Fibroblast of lung (primary cell): ENCODE data around the gene TAOK2. TPM values are rescaled to one million over a fixed set of nuclear protein-coding genes. Genes with fewer than 3 reads are reported as not detected.
A peak's percentile ranks its signal among the peaks of the same experiment; 100 is the strongest.

Experiments
- DNase-seq, 2 donors: peaks; one replicate each; pipeline versions ENCODE4 v3.0.0 to v3.0.0-alpha.2; 2010; ENCODE audit warnings: low read depth in 2 of 2
- H2AFZ ChIP-seq: 2 replicates; pipeline ENCODE4 v1.5.1; 2012; ENCODE audit warnings: low read length, control low read depth, inconsistent platforms
- H3K27ac ChIP-seq: 2 replicates; pipeline ENCODE4 v1.5.1; 2011; ENCODE audit warnings: low read length, control low read depth; ENCODE audit not compliant: insufficient read depth
- H3K27me3 ChIP-seq: 2 replicates; pipeline ENCODE4 v1.5.1; 2011; ENCODE audit warnings: mild to moderate bottlenecking, low read length; ENCODE audit not compliant: control insufficient read depth, insufficient read depth
- H3K36me3 ChIP-seq: 2 replicates; pipeline ENCODE4 v1.5.1; 2011; ENCODE audit warnings: low read length; ENCODE audit not compliant: control insufficient read depth, insufficient read depth
- H3K4me1 ChIP-seq: 2 replicates; pipeline ENCODE4 v1.5.1; 2011; ENCODE audit warnings: low read length; ENCODE audit not compliant: control insufficient read depth, insufficient read depth; ENCODE audit errors: extremely low read depth
- H3K4me2 ChIP-seq: 2 replicates; pipeline ENCODE4 v1.5.1; 2011; ENCODE audit warnings: low read length, control low read depth; ENCODE audit not compliant: insufficient read depth; ENCODE audit errors: extremely low read depth
- H3K4me3 ChIP-seq, 4 experiments: fragments of 200-600 bp in 1 of 4; sonication (generic) in 1 of 4; replicated peaks in 1 of 4; 2 replicates each; pipeline ENCODE4 v1.5.1; 2011 to 2016; ENCODE audit warnings: low read length in 4 of 4, low read depth in 3 of 4, mild to moderate bottlenecking in 3 of 4, control low read depth in 2 of 4, inconsistent platforms in 1 of 4, mixed read lengths in 1 of 4; ENCODE audit not compliant: insufficient read depth in 1 of 4; ENCODE audit errors: control extremely low read depth in 1 of 4
- H3K79me2 ChIP-seq: 2 replicates; pipeline ENCODE4 v1.5.1; 2012; ENCODE audit warnings: mild to moderate bottlenecking, low read length, inconsistent platforms; ENCODE audit not compliant: control insufficient read depth, insufficient read depth
- H3K9ac ChIP-seq: 2 replicates; pipeline ENCODE4 v1.5.1; 2011; ENCODE audit warnings: mild to moderate bottlenecking, low read length, control low read depth; ENCODE audit not compliant: insufficient read depth
- H3K9me3 ChIP-seq: 2 replicates; pipeline ENCODE4 v1.5.1; 2012; ENCODE audit warnings: low read depth, low read length; ENCODE audit not compliant: control insufficient read depth, insufficient read depth
- H4K20me1 ChIP-seq: 2 replicates; pipeline ENCODE4 v1.5.1; 2011; ENCODE audit warnings: low read length; ENCODE audit not compliant: control insufficient read depth, insufficient read depth; ENCODE audit errors: extremely low read depth
- EZH2 ChIP-seq: IDR thresholded peaks from 2 replicates; pipeline ENCODE4 v1.5.1; 2012; ENCODE audit warnings: low read length, control low read depth, mild to moderate bottlenecking; ENCODE audit errors: missing control alignments
- polyA plus RNA-seq, 2 donors: library from polyadenylated mRNA; depleted of rRNA in 1 of 2; stranded (reverse) in 1 of 2; unstranded in 1 of 2; fragments of >200 nt; gene quantifications; 2 replicates each; pipeline ENCODE4 v1.2.1, GENCODE V29; 2011 to 2012; ENCODE audit warnings: missing spikeins in 1 of 2
- total RNA-seq: library from RNA; depleted of rRNA; stranded (reverse); fragments of >200 nt; gene quantifications from 2 replicates; pipeline ENCODE4 v1.2.1, GENCODE V29; 2014
- TF ChIP-seq, protein P1 (sequence below), 2 donors: IDR thresholded peaks in 1 of 2; conservative IDR thresholded peaks in 1 of 2; 1 replicate in 1 of 2; 2 replicates in 1 of 2; pipeline ENCODE4 v1.5.1; 2011 to 2012; ENCODE audit warnings: low read length in 2 of 2, control low read depth in 1 of 2, inconsistent platforms in 1 of 2, low read depth in 1 of 2, mild to moderate bottlenecking in 1 of 2

TAOK2 gene
- total and polyA plus RNA-seq, 2 donors (not counting 1 experiment from before 2014, with no cell fraction given) = 12.3 to 41.3 TPM

GRCh38 chr16:29978564-29979270 lies 5.0 kb downstream of the TAOK2 start:
- peaks cover 35% of the 10 kb centered on the region for H3K36me3 ChIP-seq
- H3K79me2 ChIP-seq = peaks cover 48% of the 10 kb centered on the region
- H3K27me3 ChIP-seq = no peaks in the 10 kb centered on the region
- no peak overlapping the region for H3K27ac ChIP-seq
- no peak for DNase-seq
- H3K4me3 ChIP-seq = no peak overlapping the region
- TF ChIP-seq, protein P1, sequence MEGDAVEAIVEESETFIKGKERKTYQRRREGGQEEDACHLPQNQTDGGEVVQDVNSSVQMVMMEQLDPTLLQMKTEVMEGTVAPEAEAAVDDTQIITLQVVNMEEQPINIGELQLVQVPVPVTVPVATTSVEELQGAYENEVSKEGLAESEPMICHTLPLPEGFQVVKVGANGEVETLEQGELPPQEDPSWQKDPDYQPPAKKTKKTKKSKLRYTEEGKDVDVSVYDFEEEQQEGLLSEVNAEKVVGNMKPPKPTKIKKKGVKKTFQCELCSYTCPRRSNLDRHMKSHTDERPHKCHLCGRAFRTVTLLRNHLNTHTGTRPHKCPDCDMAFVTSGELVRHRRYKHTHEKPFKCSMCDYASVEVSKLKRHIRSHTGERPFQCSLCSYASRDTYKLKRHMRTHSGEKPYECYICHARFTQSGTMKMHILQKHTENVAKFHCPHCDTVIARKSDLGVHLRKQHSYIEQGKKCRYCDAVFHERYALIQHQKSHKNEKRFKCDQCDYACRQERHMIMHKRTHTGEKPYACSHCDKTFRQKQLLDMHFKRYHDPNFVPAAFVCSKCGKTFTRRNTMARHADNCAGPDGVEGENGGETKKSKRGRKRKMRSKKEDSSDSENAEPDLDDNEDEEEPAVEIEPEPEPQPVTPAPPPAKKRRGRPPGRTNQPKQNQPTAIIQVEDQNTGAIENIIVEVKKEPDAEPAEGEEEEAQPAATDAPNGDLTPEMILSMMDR (conservative IDR thresholded peaks at IDR 0.05 in 1 of 2, IDR thresholded peaks at IDR 0.05 in 1 of 2; ENCODE audit: low read depth in 1 of 2, low read length in 2 of 2) = no peak
- no peak for TF ChIP-seq EZH2
- H2AFZ ChIP-seq = no peak overlapping the region
- no peaks in the 10 kb centered on the region for H3K9me3 ChIP-seq
- H3K4me2 ChIP-seq = no peak overlapping the region
- H3K4me1 ChIP-seq = peaks cover 9% of the 10 kb centered on the region
- peaks cover 3% of the 10 kb centered on the region for H4K20me1 ChIP-seq
- H3K9ac ChIP-seq = no peak overlapping the region

DNA sequence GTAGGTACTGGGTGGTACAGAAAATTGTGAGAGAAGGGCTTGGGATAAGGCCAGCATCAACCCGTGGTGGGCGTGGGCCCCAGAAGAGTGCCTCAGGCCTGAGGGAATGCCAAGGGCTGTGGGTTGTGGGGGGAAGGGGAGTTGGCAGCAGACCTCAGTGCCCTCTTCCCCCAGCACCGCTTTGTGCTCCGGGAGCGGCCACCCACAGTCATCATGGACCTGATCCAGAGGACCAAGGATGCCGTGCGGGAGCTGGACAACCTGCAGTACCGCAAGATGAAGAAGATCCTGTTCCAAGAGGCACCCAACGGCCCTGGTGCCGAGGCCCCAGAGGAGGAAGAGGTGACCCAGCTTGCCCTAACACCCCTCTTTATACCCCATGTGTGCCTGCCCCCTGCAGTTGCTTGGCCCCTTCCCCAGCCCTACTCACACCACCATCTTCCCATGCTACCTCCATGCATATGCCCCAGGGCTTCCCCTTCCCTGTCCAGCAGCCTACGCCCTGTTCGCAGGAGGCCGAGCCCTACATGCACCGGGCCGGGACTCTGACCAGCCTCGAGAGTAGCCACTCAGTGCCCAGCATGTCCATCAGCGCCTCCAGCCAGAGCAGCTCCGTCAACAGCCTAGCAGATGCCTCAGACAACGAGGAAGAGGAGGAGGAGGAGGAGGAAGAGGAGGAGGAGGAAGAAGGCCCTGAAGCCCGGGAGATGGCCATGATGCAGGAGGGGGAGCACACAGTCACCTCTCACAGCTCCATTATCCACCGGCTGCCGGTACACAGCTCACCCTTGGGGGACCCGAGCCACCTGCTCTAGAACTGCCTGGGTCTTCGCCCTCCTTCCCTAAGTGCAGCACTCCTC lies 9.1 kb downstream of the TAOK2 start:
- peaks cover 8% of the 10 kb centered on the region for H3K79me2 ChIP-seq
- H3K9ac ChIP-seq = no peak overlapping the region
- H4K20me1 ChIP-seq = no peaks in the 10 kb centered on the region
- peaks cover 61% of the 10 kb centered on the region for H3K36me3 ChIP-seq
- TF ChIP-seq EZH2 = no peak
- TF ChIP-seq, protein P1 (conservative IDR thresholded peaks at IDR 0.05 in 1 of 2, IDR thresholded peaks at IDR 0.05 in 1 of 2; ENCODE audit: low read depth in 1 of 2, low read length in 2 of 2) = no peak
- H3K4me3 ChIP-seq = no peak overlapping the region
- no peak overlapping the region for H2AFZ ChIP-seq
- no peak overlapping the region for H3K27ac ChIP-seq
- no peaks in the 10 kb centered on the region for H3K27me3 ChIP-seq
- H3K9me3 ChIP-seq = no peaks in the 10 kb centered on the region
- no peak overlapping the region for H3K4me2 ChIP-seq
- H3K4me1 ChIP-seq = no peaks in the 10 kb centered on the region
- DNase-seq = no peak

DNA sequence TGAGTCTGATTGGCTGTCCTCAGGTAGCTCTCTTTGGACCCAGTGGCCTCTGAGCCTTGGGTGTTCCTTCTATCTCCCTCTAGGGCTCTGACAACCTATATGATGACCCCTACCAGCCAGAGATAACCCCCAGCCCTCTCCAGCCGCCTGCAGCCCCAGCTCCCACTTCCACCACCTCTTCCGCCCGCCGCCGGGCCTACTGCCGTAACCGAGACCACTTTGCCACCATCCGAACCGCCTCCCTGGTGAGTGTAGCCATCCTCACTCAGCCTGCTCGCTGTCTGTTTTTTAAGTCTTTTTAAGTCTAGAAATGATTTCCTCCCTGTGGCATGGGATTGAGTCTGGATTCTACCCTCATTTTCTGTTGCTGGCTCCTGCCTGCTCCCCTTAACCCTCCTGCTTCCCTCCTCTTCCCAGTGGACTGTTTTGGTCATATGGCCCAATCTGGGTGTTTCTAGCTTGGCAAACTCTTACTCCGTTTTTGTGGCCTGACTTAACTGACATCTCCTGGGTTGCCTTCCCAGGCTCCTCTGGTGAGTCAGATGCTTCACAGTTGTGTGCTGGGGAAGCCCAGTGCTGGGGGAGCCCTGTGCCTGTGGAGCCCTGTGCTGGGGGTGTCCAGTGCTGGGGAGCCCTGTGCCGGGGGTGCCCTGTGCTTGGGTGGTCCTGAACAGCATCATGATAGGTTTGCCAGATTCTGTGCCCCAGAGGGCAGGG lies 9.9 kb downstream of the TAOK2 start:
- Histone ChIP-seq H3K36me3 (peaks cover 55% of the 10 kb centered on the region), H3K4me2 (no peak overlapping the region), H2AFZ (no peak overlapping the region), H3K9ac (no peak overlapping the region), H3K27ac (no peak overlapping the region), H4K20me1 (no peaks in the 10 kb centered on the region), H3K4me3 (no peak overlapping the region), H3K9me3 (no peaks in the 10 kb centered on the region), H3K79me2 (no peaks in the 10 kb centered on the region), H3K27me3 (no peaks in the 10 kb centered on the region), H3K4me1 (no peaks in the 10 kb centered on the region)
- DNase-seq = peak in 1 of 2 donors; percentile 51
- TF ChIP-seq, protein P1 (conservative IDR thresholded peaks at IDR 0.05 in 1 of 2, IDR thresholded peaks at IDR 0.05 in 1 of 2; ENCODE audit: low read depth in 1 of 2, low read length in 2 of 2) = no peak
- TF ChIP-seq EZH2 = no peak
